ENCODE measurements around the gene TBC1D19. TPM values are rescaled to one million over a fixed set of nuclear protein-coding genes. Genes with fewer than 3 reads are reported as not detected.
A peak's percentile ranks its signal among the peaks of the same experiment; 100 is the strongest.

The TBC1D19 gene
- total RNA-seq, 1 experiment from 2014 or later = 4.0 TPM

- CTCF ChIA-PET = no interaction called here
- no peak overlapping the region for H3K9ac ChIP-seq (ENCODE audit: low read length)
- POLR2A ChIA-PET (ENCODE audit: unreplicated experiment) = no interaction called here
Measured at GRCh38 chr4:26779224-26779623, 195.3 kb downstream of the TBC1D19 start.

GRCh38 chr4:26779674-26780073 is 195.8 kb downstream of the TBC1D19 start:
- POLR2A ChIA-PET (ENCODE audit: unreplicated experiment) = interaction anchor here (0.5 kb wide), 1 partner anchor 8 kb away, joined by 6 read pairs; no protein-coding TSS in a partner anchor
- TF ChIP-seq EZH2 (IDR thresholded peaks at IDR 0.05; ENCODE audit: low read length, unreplicated experiment) (no peak), CTCF (conservative IDR thresholded peaks at IDR 0.05; ENCODE audit: low read depth, low read length) (no peak), EZH2phosphoT487 (IDR thresholded peaks at IDR 0.05; ENCODE audit: borderline replicate concordance, low read length) (no peak)
- no TSS peak for BruUV-seq (replicated peaks)
- H3K27me3 ChIP-seq (ENCODE audit: low read length) = no peaks in the 10 kb centered on the region
- peak; percentile 79 for DNase-seq
- intact Hi-C loops (cut with micrococcal nuclease) = loop anchor here (5.0 kb wide), 1 partner anchor 52 kb away; no protein-coding TSS in a partner anchor
- H3K4me3 ChIP-seq (ENCODE audit: low read length) = no peak overlapping the region
- peak overlapping the region; percentile 48; the same call in 1 of the 2 replicates for H3K4me2 ChIP-seq (ENCODE audit: low read length)
- H3K36me3 ChIP-seq (ENCODE audit: low read depth, low read length) = peaks cover 3% of the 10 kb centered on the region; the same call in 1 of the 2 replicates
- no peaks in the 10 kb centered on the region for H3F3A ChIP-seq (ENCODE audit: low read length, unreplicated experiment)
- peak overlapping the region; percentile 82 for H3K27ac ChIP-seq (ENCODE audit: low read length)
- H4K20me1 ChIP-seq (ENCODE audit: low read length) = no peaks in the 10 kb centered on the region
- CTCF ChIA-PET = no interaction called here
- no peaks in the 10 kb centered on the region for H3K9me2 ChIP-seq (replicated peaks; ENCODE audit: low read length)
- no peaks in the 10 kb centered on the region for H3K79me2 ChIP-seq (ENCODE audit: low read length)
- no peak overlapping the region for H2AFZ ChIP-seq (ENCODE audit: low read length)
- no peaks in the 10 kb centered on the region for H3K9me3 ChIP-seq (ENCODE audit: low read length)
- peaks cover 47% of the 10 kb centered on the region for H3K4me1 ChIP-seq (ENCODE audit: insufficient read depth, low read length)
- peak; percentile 34 for ATAC-seq
- 0 out of 2 replicates have a peak overlapping the region, but pooled peaks have one; percentile 19 for H3K9ac ChIP-seq (ENCODE audit: low read length)

More at GRCh38 chr4:26779224-26779623, 195.3 kb downstream of the TBC1D19 start:
- H3K27ac ChIP-seq (ENCODE audit: low read length) = peak overlapping the region; percentile 41; the same call in 1 of the 2 replicates
- no peak for ATAC-seq
- H3F3A ChIP-seq (ENCODE audit: low read length, unreplicated experiment) = no peaks in the 10 kb centered on the region
- no peak overlapping the region for H3K4me3 ChIP-seq (ENCODE audit: low read length)
- no peaks in the 10 kb centered on the region for H3K9me2 ChIP-seq (replicated peaks; ENCODE audit: low read length)
- peaks cover 3% of the 10 kb centered on the region; the same call in 1 of the 2 replicates for H3K9me3 ChIP-seq (ENCODE audit: low read length)
- H4K20me1 ChIP-seq (ENCODE audit: low read length) = no peaks in the 10 kb centered on the region
- no peak overlapping the region for H2AFZ ChIP-seq (ENCODE audit: low read length)
- H3K4me1 ChIP-seq (ENCODE audit: insufficient read depth, low read length) = peaks cover 47% of the 10 kb centered on the region
- no TSS peak for BruUV-seq (replicated peaks)
- no peaks in the 10 kb centered on the region for H3K79me2 ChIP-seq (ENCODE audit: low read length)
- peaks cover 6% of the 10 kb centered on the region for H3K36me3 ChIP-seq (ENCODE audit: low read depth, low read length)
- DNase-seq = no peak
- intact Hi-C loops (cut with micrococcal nuclease) = no loop called here
- no peak for TF ChIP-seq EZH2phosphoT487 (IDR thresholded peaks at IDR 0.05; ENCODE audit: borderline replicate concordance, low read length)
- TF ChIP-seq CTCF (conservative IDR thresholded peaks at IDR 0.05; ENCODE audit: low read depth, low read length) = no peak
- no peak for TF ChIP-seq EZH2 (IDR thresholded peaks at IDR 0.05; ENCODE audit: low read length, unreplicated experiment)
- no peak overlapping the region for H3K4me2 ChIP-seq (ENCODE audit: low read length)
- H3K27me3 ChIP-seq (ENCODE audit: low read length) = no peaks in the 10 kb centered on the region

GRCh38 chr4:26780539-26780938 is 196.7 kb downstream of the TBC1D19 start:
- 0 out of 2 replicates have a peak overlapping the region, but pooled peaks have one; percentile 19 for H3K9ac ChIP-seq (ENCODE audit: low read length)
- H2AFZ ChIP-seq (ENCODE audit: low read length) = no peak overlapping the region

More at GRCh38 chr4:26780539-26780938, 196.7 kb downstream of the TBC1D19 start:
- Histone ChIP-seq H3K27ac (ENCODE audit: low read length) (peak overlapping the region; percentile 82), H3K4me2 (ENCODE audit: low read length) (peak overlapping the region; percentile 48), H3K27me3 (ENCODE audit: low read length) (no peaks in the 10 kb centered on the region), H3K9me2 (replicated peaks; ENCODE audit: low read length) (no peaks in the 10 kb centered on the region), H3F3A (ENCODE audit: low read length, unreplicated experiment) (no peaks in the 10 kb centered on the region), H3K4me1 (ENCODE audit: insufficient read depth, low read length) (peaks cover 47% of the 10 kb centered on the region), H3K79me2 (ENCODE audit: low read length) (no peaks in the 10 kb centered on the region), H3K4me3 (ENCODE audit: low read length) (no peak overlapping the region), H3K36me3 (ENCODE audit: low read depth, low read length) (no peaks in the 10 kb centered on the region), H3K9me3 (ENCODE audit: low read length) (no peaks in the 10 kb centered on the region), H4K20me1 (ENCODE audit: low read length) (no peaks in the 10 kb centered on the region)
- ATAC-seq (peak; percentile 84), DNase-seq (peak; percentile 83)
- CTCF ChIA-PET = no interaction called here
- intact Hi-C loops (cut with micrococcal nuclease) = loop anchor here (5.0 kb wide), 1 partner anchor 53 kb away; no protein-coding TSS in a partner anchor
- BruUV-seq (replicated peaks) = no TSS peak
- POLR2A ChIA-PET (ENCODE audit: unreplicated experiment) = interaction anchor here (0.6 kb wide), 1 partner anchor 225 kb away, joined by 3 read pairs; no protein-coding TSS in a partner anchor
- TF ChIP-seq EZH2 (IDR thresholded peaks at IDR 0.05; ENCODE audit: low read length, unreplicated experiment) = no peak
- no peak for TF ChIP-seq CTCF (conservative IDR thresholded peaks at IDR 0.05; ENCODE audit: low read depth, low read length)
- TF ChIP-seq EZH2phosphoT487 (IDR thresholded peaks at IDR 0.05; ENCODE audit: borderline replicate concordance, low read length) = no peak

Measured in PC-3 (cell line).